Activated naive CD8-positive, alpha-beta T cell treated with anti-CD3 and anti-CD28 coated beads, Interleukin-2, amount 10 ng/mL, durations not matched to agents 7 days and 5 days (primary cell): Measurements from ENCODE around the gene LRRC23. TPM values are rescaled to one million over a fixed set of nuclear protein-coding genes. Genes with fewer than 3 reads are reported as not detected.

Source experiments
- ATAC-seq: fragments of 150-1000 bp; cut with Tn5 transposase; one replicate; pipeline ENCODE4 v1.10.0; 2021; ENCODE audit warnings: low read depth, moderate library complexity
- POLR2A ChIA-PET: fragments of 350-600 bp; sonication (Branson Sonifier 250); formaldehyde crosslinking; loops from one replicate; lab custom pipeline; 2021; ENCODE audit warnings: antibody characterized with exemption; lab: Charles Lee
- DNase-seq: peaks from one replicate; pipeline ENCODE4 v3.0.0; 2021
- H3K27ac Mint-ChIP-seq: one replicate; pipeline ENCODE4 v1.8.0; 2022; ENCODE audit warnings: mild to moderate bottlenecking, mixed read lengths
- H3K27me3 Mint-ChIP-seq: one replicate; pipeline ENCODE4 v1.8.0; 2022; ENCODE audit warnings: mild to moderate bottlenecking, moderate library complexity, mixed read lengths
- H3K36me3 Mint-ChIP-seq: one replicate; pipeline ENCODE4 v1.8.0; 2021; ENCODE audit warnings: mild to moderate bottlenecking, mixed read lengths
- H3K4me1 Mint-ChIP-seq: one replicate; pipeline ENCODE4 v1.8.0; 2021; ENCODE audit warnings: mixed read lengths
- H3K4me3 Mint-ChIP-seq: one replicate; pipeline ENCODE4 v1.8.0; 2022; ENCODE audit warnings: mild to moderate bottlenecking, moderate library complexity, mixed read lengths
- H3K9me3 Mint-ChIP-seq: one replicate; pipeline ENCODE4 v1.8.0; 2021; ENCODE audit warnings: mixed read lengths
- total RNA-seq, 2 experiments: library from RNA; stranded (reverse); gene quantifications; one replicate each; pipeline ENCODE4 v1.2.3, GENCODE V29; 2021

LRRC23 gene
- total RNA-seq, 2 experiments from 2014 or later = 8.1 to 8.3 TPM

GRCh38 chr12:6915789-6916285 is 11.2 kb downstream of the LRRC23 start:
- H3K27me3 Mint-ChIP-seq = no peaks in the 10 kb centered on the region
- H3K9me3 Mint-ChIP-seq = no peaks in the 10 kb centered on the region
- ATAC-seq (no peak), DNase-seq (no peak)
- peak overlapping the region; percentile 45 for H3K27ac Mint-ChIP-seq
- POLR2A ChIA-PET = interaction anchor here (3.7 to 3.9 kb wide), 2 partner anchors 22 to 43 kb away, joined by 17 to 26 read pairs; partner anchors contain the start of gene SPSB2
- H3K4me1 Mint-ChIP-seq = peaks cover 41% of the 10 kb centered on the region
- peak overlapping the region; percentile 100 for H3K4me3 Mint-ChIP-seq
- H3K36me3 Mint-ChIP-seq = peaks cover 32% of the 10 kb centered on the region

- Mint-ChIP-seq H3K27ac (peak overlapping the region; percentile 24), H3K4me1 (peaks cover 43% of the 10 kb centered on the region), H3K4me3 (peak overlapping the region; percentile 100), H3K9me3 (no peaks in the 10 kb centered on the region), H3K36me3 (peaks cover 32% of the 10 kb centered on the region), H3K27me3 (no peaks in the 10 kb centered on the region)
- POLR2A ChIA-PET = interaction anchor here (1.3 to 3.7 kb wide), 2 partner anchors 28 to 44 kb away, joined by 5 to 17 read pairs; partner anchors contain the start of genes C12orf57, RNU7-1 and SPSB2
- DNase-seq = no peak
- ATAC-seq = no peak
Observed at GRCh38 chr12:6916426-6917200, 12.0 kb downstream of the LRRC23 start.

GRCh38 chr12:6917491-6918231 is 13.0 kb downstream of the LRRC23 start:
- POLR2A ChIA-PET = interaction anchor here (1.3 kb wide), 1 partner anchor 27 kb away, joined by 5 read pairs; the partner anchor contains the start of genes C12orf57 and RNU7-1
- H3K27me3 Mint-ChIP-seq = no peaks in the 10 kb centered on the region

GRCh38 chr12:6919588-6919987 is 15.0 kb downstream of the LRRC23 start:
- peaks cover 37% of the 10 kb centered on the region for H3K36me3 Mint-ChIP-seq
- ATAC-seq = no peak
- DNase-seq = no peak
- POLR2A ChIA-PET = interaction anchor here (1.4 kb wide), 1 partner anchor 12 kb away, joined by 3 read pairs; no protein-coding TSS in a partner anchor
- H3K4me1 Mint-ChIP-seq = peaks cover 44% of the 10 kb centered on the region
- H3K9me3 Mint-ChIP-seq = no peaks in the 10 kb centered on the region
- H3K4me3 Mint-ChIP-seq = no peak overlapping the region
- H3K27me3 Mint-ChIP-seq = no peaks in the 10 kb centered on the region
- H3K27ac Mint-ChIP-seq = peak overlapping the region; percentile 54

More at GRCh38 chr12:6917491-6918231, 13.0 kb downstream of the LRRC23 start:
- Mint-ChIP-seq H3K36me3 (peaks cover 34% of the 10 kb centered on the region), H3K4me1 (peaks cover 45% of the 10 kb centered on the region), H3K27ac (no peak overlapping the region), H3K9me3 (no peaks in the 10 kb centered on the region), H3K4me3 (no peak overlapping the region)
- DNase-seq (no peak), ATAC-seq (no peak)

- peaks cover 28% of the 10 kb centered on the region for H3K36me3 Mint-ChIP-seq
- POLR2A ChIA-PET = interaction anchor here (1.0 to 1.4 kb wide), 2 partner anchors 22 to 54 kb away, joined by 3 read pairs; partner anchors contain the start of genes C12orf57, RNU7-1 and TPI1
- no peak overlapping the region for H3K27ac Mint-ChIP-seq
- no peak overlapping the region for H3K4me3 Mint-ChIP-seq
- no peaks in the 10 kb centered on the region for H3K27me3 Mint-ChIP-seq
- no peaks in the 10 kb centered on the region for H3K9me3 Mint-ChIP-seq
- DNase-seq (no peak), ATAC-seq (no peak)
- H3K4me1 Mint-ChIP-seq = peaks cover 34% of the 10 kb centered on the region
Observed at GRCh38 chr12:6921539-6921938, 16.9 kb downstream of the LRRC23 start.

GRCh38 chr12:6921996-6922946 is 17.6 kb downstream of the LRRC23 start:
- POLR2A ChIA-PET = interaction anchor here (1.0 kb wide), 1 partner anchor 21 kb away, joined by 3 read pairs; the partner anchor contains the start of genes C12orf57 and RNU7-1
- H3K27ac Mint-ChIP-seq = peak overlapping the region; percentile 42
- DNase-seq (no peak), ATAC-seq (no peak)
- H3K9me3 Mint-ChIP-seq = no peaks in the 10 kb centered on the region
- H3K4me1 Mint-ChIP-seq = peaks cover 35% of the 10 kb centered on the region
- no peak overlapping the region for H3K4me3 Mint-ChIP-seq
- no peaks in the 10 kb centered on the region for H3K27me3 Mint-ChIP-seq
- H3K36me3 Mint-ChIP-seq = peaks cover 21% of the 10 kb centered on the region

- H3K27ac Mint-ChIP-seq = peak overlapping the region; percentile 2
- H3K4me1 Mint-ChIP-seq = peaks cover 35% of the 10 kb centered on the region
- ATAC-seq (no peak), DNase-seq (no peak)
- peaks cover 17% of the 10 kb centered on the region for H3K36me3 Mint-ChIP-seq
- POLR2A ChIA-PET = interaction anchor here (0.6 to 6.7 kb wide), 3 partner anchors 14 to 25 kb away, joined by 3 to 64 read pairs (median 48); partner anchors contain the start of genes C12orf57 and RNU7-1
- no peak overlapping the region for H3K4me3 Mint-ChIP-seq
- H3K9me3 Mint-ChIP-seq = no peaks in the 10 kb centered on the region
- no peaks in the 10 kb centered on the region for H3K27me3 Mint-ChIP-seq
Observed at GRCh38 chr12:6923003-6923732, 18.5 kb downstream of the LRRC23 start.

- Mint-ChIP-seq H3K36me3 (peaks cover 17% of the 10 kb centered on the region), H3K27me3 (no peaks in the 10 kb centered on the region), H3K9me3 (no peaks in the 10 kb centered on the region), H3K4me1 (peaks cover 38% of the 10 kb centered on the region), H3K27ac (no peak overlapping the region), H3K4me3 (no peak overlapping the region)
- POLR2A ChIA-PET = interaction anchor here (0.6 to 6.7 kb wide), 6 partner anchors 13 to 57 kb away, joined by 3 to 64 read pairs (median 8); partner anchors contain the start of genes C12orf57, RNU7-1 and TPI1
- no peak for DNase-seq
- ATAC-seq = no peak
Observed at GRCh38 chr12:6923851-6924250, 19.2 kb downstream of the LRRC23 start.

- Mint-ChIP-seq H3K9me3 (no peaks in the 10 kb centered on the region), H3K4me3 (no peak overlapping the region), H3K36me3 (peaks cover 5% of the 10 kb centered on the region), H3K27ac (peak overlapping the region; percentile 38), H3K4me1 (peaks cover 40% of the 10 kb centered on the region), H3K27me3 (no peaks in the 10 kb centered on the region)
- ATAC-seq = no peak
- DNase-seq = no peak
- POLR2A ChIA-PET = interaction anchor here (1.3 to 6.7 kb wide), 7 partner anchors 11 to 183 kb away, joined by 3 to 64 read pairs (median 6); partner anchors contain the start of genes C12orf57, ENO2, RNU7-1 and TPI1
Observed at GRCh38 chr12:6925239-6925539, 20.6 kb downstream of the LRRC23 start.

GRCh38 chr12:6925540-6926279 is 21.1 kb downstream of the LRRC23 start:
- Mint-ChIP-seq H3K9me3 (no peaks in the 10 kb centered on the region), H3K36me3 (peaks cover 5% of the 10 kb centered on the region), H3K27ac (no peak overlapping the region), H3K27me3 (no peaks in the 10 kb centered on the region), H3K4me1 (peaks cover 42% of the 10 kb centered on the region), H3K4me3 (no peak overlapping the region)
- DNase-seq (no peak), ATAC-seq (no peak)
- POLR2A ChIA-PET = interaction anchor here (0.7 to 6.7 kb wide), 8 partner anchors 12 to 183 kb away, joined by 3 to 64 read pairs (median 6); partner anchors contain the start of genes C12orf57, ENO2, RNU7-1 and TPI1
